Fibroblast of the aortic adventitia (primary cell): Measurements from ENCODE around the gene TTR. TPM values are rescaled to one million over a fixed set of nuclear protein-coding genes. Genes with fewer than 3 reads are reported as not detected.

Source experiments
- DNase-seq: peaks from one replicate; pipeline ENCODE4 v3.0.0-alpha.2; 2010; ENCODE audit warnings: low read depth
- H3K4me3 ChIP-seq: 2 replicates; pipeline ENCODE4 v1.5.1; 2011; ENCODE audit warnings: low read depth, mild to moderate bottlenecking, control low read depth, low read length, moderate library complexity
- total RNA-seq: library from RNA; depleted of rRNA; stranded (reverse); fragments of >200 nt; gene quantifications from 2 replicates; pipeline ENCODE4 v1.2.3, GENCODE V29; 2012; ENCODE audit warnings: low replicate concordance
- TF ChIP-seq, protein P1 (sequence below): IDR thresholded peaks from 2 replicates; pipeline ENCODE4 v1.5.1; 2011; ENCODE audit warnings: mild to moderate bottlenecking, low read length, control low read depth, inconsistent platforms; ENCODE audit not compliant: insufficient read depth

Gene TTR
- total RNA-seq, 1 donor: not detected

DNA sequence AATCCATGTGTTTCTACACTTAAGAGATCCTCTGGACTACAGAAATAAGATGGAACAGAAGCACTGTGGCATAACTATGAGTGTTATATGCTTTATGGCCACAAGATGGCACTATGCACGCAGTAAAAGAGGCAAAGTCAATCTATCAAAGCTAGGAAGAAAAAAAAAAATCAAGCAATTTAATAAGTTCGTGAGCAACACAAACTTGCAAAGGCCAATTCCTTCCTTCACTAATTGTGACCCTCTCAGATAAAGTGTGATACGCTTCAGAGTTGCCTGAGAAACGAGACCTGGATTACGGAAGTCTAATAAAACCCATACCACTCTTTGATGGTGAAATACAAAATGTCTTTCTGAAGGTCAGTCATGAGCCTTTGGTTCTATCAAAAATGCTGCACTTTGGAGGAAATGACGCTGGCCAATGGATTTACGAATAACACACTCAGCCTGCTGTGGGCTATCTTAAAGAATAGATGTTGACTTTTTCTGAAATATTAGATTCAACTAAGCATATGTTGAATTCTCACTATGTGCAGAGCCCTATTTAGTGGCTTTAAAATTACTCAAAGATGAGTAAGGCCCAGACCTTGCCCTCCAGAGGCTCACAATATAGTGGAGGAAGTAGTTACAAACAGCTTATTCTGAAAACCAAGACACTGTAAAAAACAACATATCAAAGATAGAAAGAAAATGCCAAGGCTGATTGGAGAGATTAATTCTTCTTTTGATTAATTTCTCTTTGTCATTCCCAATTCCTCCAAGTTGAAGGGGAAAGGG lies 35.5 kb upstream of the TTR start:
- DNase-seq: peak; percentile 84
- H3K4me3 ChIP-seq: no peak overlapping the region
- TF ChIP-seq, protein P1, sequence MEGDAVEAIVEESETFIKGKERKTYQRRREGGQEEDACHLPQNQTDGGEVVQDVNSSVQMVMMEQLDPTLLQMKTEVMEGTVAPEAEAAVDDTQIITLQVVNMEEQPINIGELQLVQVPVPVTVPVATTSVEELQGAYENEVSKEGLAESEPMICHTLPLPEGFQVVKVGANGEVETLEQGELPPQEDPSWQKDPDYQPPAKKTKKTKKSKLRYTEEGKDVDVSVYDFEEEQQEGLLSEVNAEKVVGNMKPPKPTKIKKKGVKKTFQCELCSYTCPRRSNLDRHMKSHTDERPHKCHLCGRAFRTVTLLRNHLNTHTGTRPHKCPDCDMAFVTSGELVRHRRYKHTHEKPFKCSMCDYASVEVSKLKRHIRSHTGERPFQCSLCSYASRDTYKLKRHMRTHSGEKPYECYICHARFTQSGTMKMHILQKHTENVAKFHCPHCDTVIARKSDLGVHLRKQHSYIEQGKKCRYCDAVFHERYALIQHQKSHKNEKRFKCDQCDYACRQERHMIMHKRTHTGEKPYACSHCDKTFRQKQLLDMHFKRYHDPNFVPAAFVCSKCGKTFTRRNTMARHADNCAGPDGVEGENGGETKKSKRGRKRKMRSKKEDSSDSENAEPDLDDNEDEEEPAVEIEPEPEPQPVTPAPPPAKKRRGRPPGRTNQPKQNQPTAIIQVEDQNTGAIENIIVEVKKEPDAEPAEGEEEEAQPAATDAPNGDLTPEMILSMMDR: peak; percentile 65

DNA sequence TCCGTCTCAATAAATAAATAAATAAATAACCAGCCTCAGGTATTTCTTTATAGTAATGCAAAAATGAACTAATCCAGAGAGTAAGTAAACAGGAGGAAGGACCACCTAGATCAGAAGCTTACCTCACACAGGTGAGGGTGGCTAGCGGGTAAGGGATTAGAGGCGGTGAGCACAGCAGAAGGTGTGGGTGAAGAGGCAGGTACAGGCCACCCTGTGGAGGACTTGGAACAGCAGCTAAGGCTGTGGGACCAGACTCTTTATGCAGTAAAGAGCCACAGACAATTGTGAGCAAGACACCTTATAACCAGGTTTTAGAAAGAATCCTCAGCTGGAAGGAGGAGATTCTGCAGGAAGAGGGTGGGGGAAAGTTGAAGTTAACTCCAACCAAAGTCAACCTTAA lies 34.2 kb upstream of the TTR start:
- no peak overlapping the region for H3K4me3 ChIP-seq
- TF ChIP-seq, protein P1: no peak
- DNase-seq: no peak

DNA sequence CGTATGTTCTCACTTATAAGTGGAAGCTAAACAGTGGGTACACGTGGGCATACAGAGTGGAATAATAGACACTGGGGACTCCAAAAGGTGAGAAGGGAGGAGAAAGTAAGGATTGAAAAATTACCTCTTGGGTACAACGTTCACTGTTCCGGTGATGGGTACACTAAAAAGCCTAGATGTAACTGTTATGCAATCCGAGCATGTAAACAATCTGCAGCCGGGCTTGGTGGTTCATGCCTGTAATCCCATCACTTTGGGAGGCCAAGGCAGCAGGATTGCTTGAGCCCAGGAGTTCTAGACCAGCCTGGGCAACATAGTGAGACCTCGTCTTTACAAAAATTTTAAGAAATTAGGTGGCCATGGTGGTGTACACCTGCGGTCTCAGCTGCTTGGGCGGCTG lies 33.1 kb upstream of the TTR start:
- no peak overlapping the region for H3K4me3 ChIP-seq
- TF ChIP-seq, protein P1: no peak
- no peak for DNase-seq

DNA sequence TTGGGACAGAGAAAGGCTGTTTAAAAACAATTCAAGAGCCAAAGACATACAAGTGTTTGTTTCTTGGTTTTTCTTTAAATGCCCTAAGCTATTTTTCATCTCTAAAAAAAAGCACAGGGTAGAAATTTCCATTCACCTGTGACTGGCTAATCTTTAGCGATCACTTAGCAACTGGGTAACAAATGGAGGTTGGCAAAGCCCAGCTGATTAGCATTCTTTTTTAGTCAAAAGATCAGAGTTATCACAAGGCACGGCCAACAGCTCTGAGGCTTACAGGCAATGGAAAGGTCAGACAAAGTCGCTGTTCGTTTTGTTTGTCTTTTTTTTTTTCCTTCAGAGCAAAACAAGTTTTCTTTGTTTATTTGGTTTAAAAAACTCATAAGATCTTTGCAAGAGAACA lies 29.0 kb upstream of the TTR start:
- no peak for DNase-seq
- TF ChIP-seq, protein P1: no peak
- no peak overlapping the region for H3K4me3 ChIP-seq

DNA sequence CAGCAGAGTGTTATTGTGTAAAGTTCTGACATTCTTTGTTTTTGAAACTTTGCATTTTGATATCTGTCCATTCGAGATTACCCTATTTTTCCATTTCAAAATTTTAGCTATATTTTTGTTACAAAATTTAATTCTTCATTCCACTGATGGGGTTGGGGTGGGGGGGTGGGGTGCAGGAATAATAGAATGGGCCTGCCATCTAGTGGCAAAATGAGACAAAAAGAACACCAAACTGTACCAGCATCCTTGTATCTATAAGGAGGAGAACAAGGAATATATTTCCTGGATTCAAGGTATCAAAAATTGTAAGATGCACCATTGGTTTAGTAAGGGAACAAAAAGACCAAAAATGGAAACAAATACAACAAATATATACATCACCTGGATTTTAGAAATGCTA lies 27.9 kb upstream of the TTR start:
- TF ChIP-seq, protein P1: no peak
- DNase-seq: no peak
- H3K4me3 ChIP-seq: no peak overlapping the region

DNA sequence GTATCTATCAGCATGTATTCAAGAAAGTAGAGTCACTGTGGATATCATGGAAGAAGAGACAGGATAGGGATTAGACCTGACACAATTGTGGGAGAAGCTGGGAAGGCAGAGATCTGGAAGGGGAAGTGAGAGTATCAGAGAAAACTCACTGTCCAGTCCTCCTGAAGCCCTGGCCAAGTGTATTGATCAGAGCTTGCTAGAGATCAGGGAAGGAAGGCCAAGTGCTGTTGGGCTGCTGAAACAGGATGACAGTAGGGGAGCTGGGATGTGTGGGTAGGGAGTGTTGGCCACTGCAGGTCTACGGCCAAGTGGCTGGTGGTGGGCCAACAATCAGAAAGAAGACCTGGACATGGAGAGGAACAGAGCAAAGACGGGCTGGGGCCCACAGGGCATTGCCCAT lies 26.3 kb upstream of the TTR start:
- no peak for DNase-seq
- no peak overlapping the region for H3K4me3 ChIP-seq
- TF ChIP-seq, protein P1: no peak
